NCI-H446 treated with DMSO at 0.1 percent for 48 hours (cell line): ENCODE measurements around the gene BMPR1B.

Source experiments
- DNase-seq: peaks from one replicate; lab custom pipeline; 2025; lab: John Stamatoyannopoulos, UW

Gene BMPR1B

GRCh38 chr4:95188701-95189370, 431.1 kb downstream of the BMPR1B start:
- no peak for DNase-seq

- DNase-seq, result peak; percentile 45
Measured at GRCh38 chr4:95190751-95191436, 433.1 kb downstream of the BMPR1B start.

GRCh38 chr4:95191537-95191936, 433.8 kb downstream of the BMPR1B start:
- DNase-seq, result no peak

- peak; percentile 15 for DNase-seq
Measured at GRCh38 chr4:95193391-95194224, 435.9 kb downstream of the BMPR1B start.

GRCh38 chr4:95197353-95197752, 439.6 kb downstream of the BMPR1B start:
- no peak for DNase-seq

- DNase-seq, result no peak
Measured at GRCh38 chr4:95198961-95199360, 441.2 kb downstream of the BMPR1B start.

- DNase-seq, result no peak
Measured at GRCh38 chr4:95204267-95204844, 446.6 kb downstream of the BMPR1B start.

- no peak for DNase-seq
Measured at GRCh38 chr4:95204873-95205272, 447.1 kb downstream of the BMPR1B start.
